ENCODE data around the gene WDR38. TPM values are rescaled to one million over a fixed set of nuclear protein-coding genes. Genes with fewer than 3 reads are reported as not detected.

WDR38 gene
- total and polyA plus RNA-seq, 2 of the 13 experiments (the other 11 are each of a cell fraction or from before 2014, with no cell fraction given) = not detected

DNA sequence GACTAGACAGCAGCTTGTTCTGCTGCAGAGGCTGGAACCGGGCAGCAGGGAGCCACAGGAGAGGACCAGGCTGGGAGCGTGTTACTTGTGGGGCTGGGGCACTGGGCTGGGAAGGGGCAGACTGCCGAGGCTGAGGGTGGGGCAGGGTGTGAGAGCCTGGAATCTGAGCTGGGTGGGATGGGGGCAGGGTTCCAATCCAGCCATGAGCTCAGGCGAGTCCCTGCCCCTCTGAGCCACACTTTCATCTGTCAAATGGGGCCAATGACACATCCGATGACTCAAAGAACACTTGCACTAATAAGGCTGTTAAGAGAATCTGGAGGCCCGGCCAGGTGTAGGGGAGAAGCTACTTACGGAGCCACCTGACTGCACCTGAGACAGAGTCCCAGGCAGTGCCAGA lies 18.7 kb upstream of the WDR38 start (continued):
- TF ChIP-seq, protein P1, sequence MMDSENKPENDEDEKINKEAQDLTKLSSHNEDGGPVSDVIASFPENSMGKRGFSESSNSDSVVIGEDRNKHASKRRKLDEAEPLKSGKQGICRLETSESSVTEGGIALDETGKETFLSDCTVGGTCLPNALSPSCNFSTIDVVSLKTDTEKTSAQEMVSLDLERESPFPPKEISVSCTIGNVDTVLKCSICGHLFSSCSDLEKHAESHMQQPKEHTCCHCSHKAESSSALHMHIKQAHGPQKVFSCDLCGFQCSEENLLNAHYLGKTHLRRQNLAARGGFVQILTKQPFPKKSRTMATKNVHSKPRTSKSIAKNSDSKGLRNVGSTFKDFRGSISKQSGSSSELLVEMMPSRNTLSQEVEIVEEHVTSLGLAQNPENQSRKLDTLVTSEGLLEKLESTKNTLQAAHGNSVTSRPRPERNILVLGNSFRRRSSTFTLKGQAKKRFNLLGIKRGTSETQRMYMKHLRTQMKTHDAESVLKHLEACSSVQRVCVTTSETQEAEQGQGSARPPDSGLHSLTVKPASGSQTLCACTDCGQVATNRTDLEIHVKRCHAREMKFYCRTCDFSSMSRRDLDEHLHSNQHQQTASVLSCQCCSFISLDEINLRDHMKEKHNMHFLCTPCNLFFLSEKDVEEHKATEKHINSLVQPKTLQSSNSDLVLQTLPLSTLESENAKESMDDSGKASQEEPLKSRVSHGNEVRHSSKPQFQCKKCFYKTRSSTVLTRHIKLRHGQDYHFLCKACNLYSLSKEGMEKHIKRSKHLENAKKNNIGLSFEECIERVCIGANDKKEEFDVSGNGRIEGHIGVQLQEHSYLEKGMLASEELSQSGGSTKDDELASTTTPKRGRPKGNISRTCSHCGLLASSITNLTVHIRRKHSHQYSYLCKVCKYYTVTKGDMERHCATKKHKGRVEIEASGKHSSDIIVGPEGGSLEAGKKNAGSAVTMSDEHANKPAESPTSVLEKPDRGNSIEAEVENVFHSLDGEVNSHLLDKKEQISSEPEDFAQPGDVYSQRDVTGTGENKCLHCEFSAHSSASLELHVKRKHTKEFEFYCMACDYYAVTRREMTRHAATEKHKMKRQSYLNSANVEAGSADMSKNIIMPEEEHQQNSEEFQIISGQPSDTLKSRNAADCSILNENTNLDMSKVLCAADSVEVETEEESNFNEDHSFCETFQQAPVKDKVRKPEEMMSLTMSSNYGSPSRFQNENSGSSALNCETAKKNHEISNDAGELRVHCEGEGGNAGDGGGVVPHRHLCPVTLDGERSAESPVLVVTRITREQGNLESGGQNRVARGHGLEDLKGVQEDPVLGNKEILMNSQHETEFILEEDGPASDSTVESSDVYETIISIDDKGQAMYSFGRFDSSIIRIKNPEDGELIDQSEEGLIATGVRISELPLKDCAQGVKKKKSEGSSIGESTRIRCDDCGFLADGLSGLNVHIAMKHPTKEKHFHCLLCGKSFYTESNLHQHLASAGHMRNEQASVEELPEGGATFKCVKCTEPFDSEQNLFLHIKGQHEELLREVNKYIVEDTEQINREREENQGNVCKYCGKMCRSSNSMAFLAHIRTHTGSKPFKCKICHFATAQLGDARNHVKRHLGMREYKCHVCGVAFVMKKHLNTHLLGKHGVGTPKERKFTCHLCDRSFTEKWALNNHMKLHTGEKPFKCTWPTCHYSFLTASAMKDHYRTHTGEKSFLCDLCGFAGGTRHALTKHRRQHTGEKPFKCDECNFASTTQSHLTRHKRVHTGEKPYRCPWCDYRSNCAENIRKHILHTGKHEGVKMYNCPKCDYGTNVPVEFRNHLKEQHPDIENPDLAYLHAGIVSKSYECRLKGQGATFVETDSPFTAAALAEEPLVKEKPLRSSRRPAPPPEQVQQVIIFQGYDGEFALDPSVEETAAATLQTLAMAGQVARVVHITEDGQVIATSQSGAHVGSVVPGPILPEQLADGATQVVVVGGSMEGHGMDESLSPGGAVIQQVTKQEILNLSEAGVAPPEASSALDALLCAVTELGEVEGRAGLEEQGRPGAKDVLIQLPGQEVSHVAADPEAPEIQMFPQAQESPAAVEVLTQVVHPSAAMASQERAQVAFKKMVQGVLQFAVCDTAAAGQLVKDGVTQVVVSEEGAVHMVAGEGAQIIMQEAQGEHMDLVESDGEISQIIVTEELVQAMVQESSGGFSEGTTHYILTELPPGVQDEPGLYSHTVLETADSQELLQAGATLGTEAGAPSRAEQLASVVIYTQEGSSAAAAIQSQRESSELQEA (CRISPR knock-in tag; IDR thresholded peaks at IDR 0.05; ENCODE audit: not compliant biosample characterization) = no peak
- peak; percentile 79 for TF ChIP-seq ZNF629 (CRISPR knock-in tag; conservative IDR thresholded peaks at IDR 0.05)
- TF ChIP-seq NFRKB (IDR thresholded peaks at IDR 0.05) = no peak
- no peak for TF ChIP-seq SMAD3 (CRISPR knock-in tag; IDR thresholded peaks at IDR 0.05)
- TF ChIP-seq KDM1A (CRISPR knock-in tag; IDR thresholded peaks at IDR 0.05) = no peak
- no peak for TF ChIP-seq EEA1 (CRISPR knock-in tag; IDR thresholded peaks at IDR 0.05; ENCODE audit: borderline replicate concordance)
- TF ChIP-seq TBX2 (CRISPR knock-in tag; IDR thresholded peaks at IDR 0.05; ENCODE audit: borderline replicate concordance) = peak; percentile 39; the same call in 1 of the 2 replicates
- no peak for TF ChIP-seq HNF4A (CRISPR knock-in tag; IDR thresholded peaks at IDR 0.05)
- no peak for TF ChIP-seq FOXM1 (CRISPR knock-in tag; IDR thresholded peaks at IDR 0.05)
- TF ChIP-seq ZNF678 (CRISPR knock-in tag; IDR thresholded peaks at IDR 0.05) = no peak
- no peak for TF ChIP-seq MAFG (CRISPR knock-in tag; IDR thresholded peaks at IDR 0.05)
- TF ChIP-seq, protein P2, sequence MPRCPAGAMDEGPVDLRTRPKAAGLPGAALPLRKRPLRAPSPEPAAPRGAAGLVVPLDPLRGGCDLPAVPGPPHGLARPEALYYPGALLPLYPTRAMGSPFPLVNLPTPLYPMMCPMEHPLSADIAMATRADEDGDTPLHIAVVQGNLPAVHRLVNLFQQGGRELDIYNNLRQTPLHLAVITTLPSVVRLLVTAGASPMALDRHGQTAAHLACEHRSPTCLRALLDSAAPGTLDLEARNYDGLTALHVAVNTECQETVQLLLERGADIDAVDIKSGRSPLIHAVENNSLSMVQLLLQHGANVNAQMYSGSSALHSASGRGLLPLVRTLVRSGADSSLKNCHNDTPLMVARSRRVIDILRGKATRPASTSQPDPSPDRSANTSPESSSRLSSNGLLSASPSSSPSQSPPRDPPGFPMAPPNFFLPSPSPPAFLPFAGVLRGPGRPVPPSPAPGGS (CRISPR knock-in tag; IDR thresholded peaks at IDR 0.05) = 0 out of 2 replicates have a peak, but pooled peaks have one; percentile 16
- TF ChIP-seq TSC22D2 (CRISPR knock-in tag; IDR thresholded peaks at IDR 0.05; ENCODE audit: borderline replicate concordance) = no peak
